ENCODE measurements around the gene KCTD18.

DNA sequence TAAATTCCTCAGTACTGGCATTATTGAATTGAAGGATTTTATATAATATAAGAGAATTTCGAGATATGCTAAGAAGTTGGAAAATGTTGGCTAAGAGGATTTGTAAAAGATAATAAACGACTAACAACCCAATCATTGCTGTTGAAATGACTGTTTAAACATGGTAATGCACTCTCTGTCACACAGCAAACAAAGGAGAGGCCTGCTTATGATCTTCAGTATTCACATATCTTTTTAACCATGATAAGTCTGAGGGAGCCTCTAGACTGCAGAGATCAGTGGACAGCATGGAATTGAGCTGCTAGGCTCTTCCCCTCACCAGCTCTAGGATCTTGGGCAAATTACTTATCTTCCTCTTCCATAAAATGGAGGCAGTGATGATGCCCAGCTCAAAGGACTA lies 2.7 kb downstream of the KCTD18 start:
- TF ChIP-seq CTCF (conservative IDR thresholded peaks at IDR 0.05; ENCODE audit: low read depth, low read length) (no peak), EZH2phosphoT487 (IDR thresholded peaks at IDR 0.05; ENCODE audit: borderline replicate concordance, low read length) (no peak)

Measured in PC-3 (cell line).